ENCODE data around the gene PTPN14.

GRCh38 chr1:214377886-214378285, 173.5 kb downstream of the PTPN14 start:
- TF ChIP-seq POLR2A (IDR thresholded peaks at IDR 0.05) (no peak), CTCF (IDR thresholded peaks at IDR 0.05) (no peak)
